ENCODE data around the gene SDHB.

The SDHB gene

GRCh38 chr1:17053685-17054410 is at the start of gene SDHB:
Gene SDHB, minus strand, starts transcription at chr1:17054032. Its CDS starts 13 bp downstream, at chr1:17054019.
- peak; percentile 83 for DNase-seq

DNA sequence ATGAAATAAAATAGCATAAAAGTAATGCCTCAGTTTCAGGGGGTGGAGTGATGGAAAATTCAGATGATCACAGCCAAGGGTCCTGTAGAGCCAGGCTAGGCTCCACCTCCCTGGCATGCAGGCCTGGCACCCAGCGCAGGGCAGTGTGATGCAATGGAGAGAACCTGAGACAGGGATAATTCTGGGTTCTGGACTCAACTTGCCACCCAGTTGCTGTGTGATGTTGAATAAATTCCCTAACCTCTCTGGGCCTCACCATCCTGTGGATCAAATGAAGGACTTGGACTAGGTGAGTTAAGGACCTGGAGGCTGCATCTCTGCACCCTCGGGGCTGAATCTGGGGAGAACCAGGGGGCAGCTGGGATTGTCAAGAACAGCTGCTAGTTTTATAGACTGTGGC is 48.4 kb upstream of the SDHB start:
- DNase-seq = no peak

DNA sequence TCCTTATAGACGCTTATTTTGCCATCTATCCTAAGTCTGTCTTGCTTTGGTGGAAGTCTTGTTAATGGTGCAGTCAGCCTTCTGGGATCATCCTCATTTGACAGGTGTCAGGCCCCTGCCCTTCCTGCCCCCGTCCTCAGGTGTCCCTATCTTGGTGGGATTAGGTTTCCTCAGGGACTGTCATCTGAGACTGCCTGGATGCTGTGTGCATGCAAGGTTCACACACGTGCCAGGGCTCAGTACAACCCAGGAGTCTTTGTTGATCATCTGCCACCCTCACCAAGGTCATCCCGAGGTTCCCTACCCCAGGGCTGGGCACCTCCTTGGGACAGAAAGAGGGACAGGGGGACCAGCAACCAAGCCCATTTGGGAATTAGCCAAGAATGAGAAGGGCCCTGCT is 47.4 kb upstream of the SDHB start:
- no peak for DNase-seq

DNA sequence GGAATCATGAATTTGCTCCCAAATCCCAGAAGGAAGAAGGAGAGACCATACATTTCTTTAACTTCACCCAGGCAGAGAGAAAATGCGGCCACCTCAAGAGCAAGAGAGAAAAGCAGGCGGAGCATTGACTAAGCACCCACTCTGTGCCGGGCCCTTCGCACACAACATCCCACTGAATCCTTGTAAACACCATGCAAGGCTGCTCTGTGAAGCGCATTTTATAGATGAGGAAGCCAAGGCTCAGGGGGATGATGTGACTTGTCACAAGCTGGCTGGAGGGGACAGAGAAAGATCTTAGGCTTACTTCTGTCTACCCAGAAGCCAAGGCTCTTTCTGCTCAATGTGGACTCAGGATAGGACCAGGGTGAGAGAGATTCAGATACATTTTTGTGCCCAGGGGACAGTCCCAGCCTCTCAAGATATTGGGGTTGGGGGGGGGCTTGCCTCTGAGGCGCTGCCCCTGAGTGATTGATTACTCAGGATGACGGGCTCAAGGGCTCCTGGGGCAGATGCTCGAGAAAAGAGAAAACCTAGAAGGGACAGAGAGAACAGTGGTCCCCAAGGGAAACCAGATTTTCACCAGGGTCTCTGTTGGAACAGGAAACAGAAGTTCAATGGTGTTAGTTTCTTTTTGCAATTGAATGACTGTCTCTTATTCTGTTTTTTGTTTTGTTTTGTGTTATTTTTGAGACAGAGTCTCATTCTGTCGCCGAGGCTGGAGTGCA is 45.9 kb upstream of the SDHB start:
- DNase-seq = no peak

DNA sequence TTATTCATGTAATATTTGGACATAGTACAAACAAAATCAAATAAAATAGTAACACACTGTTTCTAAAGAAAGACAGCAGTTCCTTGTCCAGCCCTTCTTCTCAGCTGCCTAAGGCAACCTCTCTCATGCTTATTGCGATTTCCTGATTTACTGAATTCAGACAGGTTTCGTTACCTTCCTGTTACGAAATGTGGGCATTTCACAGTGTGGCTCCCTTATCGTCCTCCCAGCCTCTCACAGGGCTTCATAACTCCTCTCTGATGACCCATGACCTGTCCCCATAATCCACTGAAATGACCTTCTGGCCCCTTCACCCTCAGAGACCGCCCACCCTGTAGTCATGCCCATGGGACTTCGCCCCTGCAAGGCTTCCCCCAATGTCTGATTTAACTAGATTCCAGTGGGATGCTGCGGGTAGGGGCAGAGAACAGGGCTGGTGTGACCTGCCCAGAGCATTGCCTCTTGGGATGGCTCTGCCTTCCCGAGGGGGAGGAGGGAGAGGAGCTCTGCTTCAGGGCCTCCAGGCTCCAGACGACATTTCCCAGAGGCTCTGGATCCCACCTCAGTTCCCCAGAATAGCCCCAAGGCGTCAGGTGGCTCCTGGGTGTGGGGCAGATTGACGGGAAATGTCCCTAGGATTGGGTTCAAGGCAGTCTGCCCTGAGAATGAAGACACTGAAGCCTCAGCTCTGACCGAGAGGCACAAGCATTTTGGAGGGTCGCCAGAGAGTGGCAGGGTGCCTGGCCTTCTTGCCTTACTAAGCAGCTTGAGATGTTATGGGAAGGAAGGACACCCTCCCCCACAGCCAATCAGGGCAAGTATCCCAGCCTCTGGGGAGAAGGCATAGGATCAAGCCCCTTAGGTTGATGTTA is 44.9 kb upstream of the SDHB start:
- peak; percentile 95 for DNase-seq

GRCh38 chr1:17097787-17098186 is 44.0 kb upstream of the SDHB start:
- DNase-seq = peak; percentile 68

GRCh38 chr1:17097147-17097546 is 43.3 kb upstream of the SDHB start:
- DNase-seq = no peak

DNA sequence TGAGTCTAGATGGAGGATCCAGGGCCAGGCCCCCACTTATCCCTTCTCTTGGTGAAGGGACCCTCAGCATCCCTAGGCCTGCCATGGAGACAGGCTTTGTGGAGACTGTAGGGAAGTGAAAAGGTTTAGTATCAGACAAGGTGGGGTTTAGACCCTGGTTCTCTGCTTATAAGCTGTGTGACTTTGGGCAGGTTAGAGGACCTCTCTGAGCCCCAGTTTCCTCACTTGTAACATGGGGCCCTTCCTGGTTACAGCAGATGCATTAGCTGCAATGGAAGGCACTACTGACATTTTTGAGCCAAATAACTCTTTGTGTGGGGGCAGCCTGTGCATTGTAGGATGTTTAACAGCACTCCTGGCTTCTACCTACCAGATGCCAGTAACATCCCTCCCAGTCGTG is 42.8 kb upstream of the SDHB start:
- no peak for DNase-seq

- no peak for DNase-seq
Observed at GRCh38 chr1:17095141-17095540, 41.3 kb upstream of the SDHB start.

DNA sequence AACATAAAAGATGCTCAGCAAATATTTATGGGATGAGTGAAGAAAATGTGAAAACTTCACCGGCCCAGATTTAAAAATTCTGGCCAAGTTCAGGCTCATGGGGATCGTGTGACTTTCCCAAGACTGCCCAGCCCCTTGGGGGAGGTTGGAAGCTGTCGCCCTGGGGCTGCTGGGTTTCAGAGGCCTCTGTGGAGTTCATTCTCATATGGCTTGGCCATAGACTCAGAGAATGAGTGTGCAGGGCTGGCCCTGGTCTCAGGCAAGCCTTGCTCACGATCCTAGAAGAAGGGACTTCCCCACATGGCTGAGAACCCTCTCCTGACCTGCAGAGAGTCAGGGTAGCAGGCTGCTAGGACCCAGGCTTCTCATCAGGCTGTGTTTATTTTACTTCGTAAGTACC is 40.8 kb upstream of the SDHB start:
- DNase-seq = no peak

DNA sequence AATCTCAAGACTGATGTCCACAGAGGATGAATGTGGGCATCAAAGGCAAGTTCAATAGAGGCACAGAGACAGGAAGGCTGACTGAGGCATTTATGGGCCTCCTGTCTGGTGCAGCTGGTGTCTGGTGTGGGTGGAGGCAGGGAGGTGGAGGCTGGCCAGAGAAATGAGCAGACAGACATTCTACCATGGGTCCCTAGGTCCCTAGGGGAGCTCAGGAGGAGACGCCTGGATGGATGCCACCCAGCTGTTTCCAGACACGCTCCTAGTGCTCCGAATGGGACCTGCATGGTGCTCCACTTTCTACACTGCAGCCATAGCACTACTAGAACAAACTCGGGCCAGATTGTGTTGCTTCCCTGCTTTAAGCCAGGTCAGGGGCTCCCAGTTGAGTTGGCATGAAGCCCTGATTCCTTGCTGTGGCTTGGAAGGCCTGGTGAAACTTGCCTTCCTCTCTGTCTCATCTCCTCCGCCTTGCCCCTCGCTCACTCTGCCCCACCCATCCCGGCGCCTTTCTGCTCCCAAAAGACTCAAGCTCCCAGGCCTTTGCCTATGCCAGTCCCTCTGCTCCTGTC is 40.1 kb upstream of the SDHB start:
- no peak for DNase-seq

- DNase-seq = no peak
Observed at GRCh38 chr1:17091252-17091651, 37.4 kb upstream of the SDHB start.

DNA sequence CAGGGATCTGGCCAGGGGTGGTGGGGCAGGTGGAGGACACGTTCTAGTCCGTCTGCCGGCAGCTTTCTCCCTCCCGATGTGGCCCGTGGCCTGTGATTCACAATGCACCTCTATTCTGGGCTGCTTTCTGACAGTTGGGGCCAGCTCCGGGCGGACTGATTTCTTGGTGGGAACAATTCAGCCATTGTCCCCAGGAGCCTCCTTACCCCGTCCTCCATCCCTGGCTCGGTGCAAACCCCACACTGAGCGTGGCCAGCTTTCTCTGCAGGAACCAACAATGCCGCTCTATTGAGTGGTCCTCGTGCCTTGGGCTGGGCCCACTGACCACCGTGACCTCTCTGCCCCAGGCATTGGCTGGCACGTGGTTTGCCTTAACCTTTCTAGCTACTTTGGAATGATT is 35.7 kb upstream of the SDHB start:
- DNase-seq = no peak

DNA sequence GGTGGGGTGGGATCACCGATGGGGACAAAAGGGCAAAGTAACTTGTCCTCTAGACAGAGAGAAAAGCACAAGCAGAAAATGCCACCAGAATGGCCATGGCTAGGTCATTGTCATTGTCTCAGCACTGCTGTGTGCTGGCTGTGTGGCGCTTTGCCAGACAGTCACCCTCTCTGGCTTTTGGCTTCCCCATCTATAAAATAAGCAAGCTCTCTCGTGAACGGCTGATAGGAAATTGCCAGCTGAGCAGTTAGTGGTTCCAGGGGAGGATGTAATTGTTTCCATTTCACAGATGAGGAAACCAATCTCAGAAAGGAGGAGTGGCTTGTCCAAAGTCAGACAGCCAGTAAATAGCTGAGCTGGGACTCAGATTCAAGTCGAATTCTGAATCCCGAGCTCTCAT is 32.9 kb upstream of the SDHB start:
- peak; percentile 38 for DNase-seq

DNA sequence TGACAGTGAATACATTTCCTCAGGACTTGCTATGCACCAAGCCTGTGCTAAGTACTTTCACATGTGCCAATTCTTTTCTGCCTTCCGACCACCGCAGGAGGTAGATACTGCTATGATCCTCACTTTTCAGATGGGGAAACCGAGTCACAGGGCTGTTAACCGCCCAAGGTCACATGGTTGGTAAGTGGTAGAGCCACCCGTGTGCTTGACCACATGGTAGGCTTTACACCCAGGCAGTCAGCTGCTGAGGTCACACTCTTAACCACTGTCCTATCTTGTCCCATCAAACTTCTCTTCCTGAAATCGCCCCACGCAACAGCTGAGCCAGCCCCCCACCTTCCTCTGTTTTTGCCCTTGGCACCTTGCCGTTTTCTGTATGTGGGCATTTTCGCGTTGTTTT is 31.0 kb upstream of the SDHB start:
- DNase-seq = peak; percentile 46

GRCh38 chr1:17082761-17083160 is 28.9 kb upstream of the SDHB start:
- no peak for DNase-seq

- DNase-seq = no peak
Observed at GRCh38 chr1:17081439-17081838, 27.6 kb upstream of the SDHB start.

- no peak for DNase-seq
Observed at GRCh38 chr1:17080880-17081279, 27.0 kb upstream of the SDHB start.

DNA sequence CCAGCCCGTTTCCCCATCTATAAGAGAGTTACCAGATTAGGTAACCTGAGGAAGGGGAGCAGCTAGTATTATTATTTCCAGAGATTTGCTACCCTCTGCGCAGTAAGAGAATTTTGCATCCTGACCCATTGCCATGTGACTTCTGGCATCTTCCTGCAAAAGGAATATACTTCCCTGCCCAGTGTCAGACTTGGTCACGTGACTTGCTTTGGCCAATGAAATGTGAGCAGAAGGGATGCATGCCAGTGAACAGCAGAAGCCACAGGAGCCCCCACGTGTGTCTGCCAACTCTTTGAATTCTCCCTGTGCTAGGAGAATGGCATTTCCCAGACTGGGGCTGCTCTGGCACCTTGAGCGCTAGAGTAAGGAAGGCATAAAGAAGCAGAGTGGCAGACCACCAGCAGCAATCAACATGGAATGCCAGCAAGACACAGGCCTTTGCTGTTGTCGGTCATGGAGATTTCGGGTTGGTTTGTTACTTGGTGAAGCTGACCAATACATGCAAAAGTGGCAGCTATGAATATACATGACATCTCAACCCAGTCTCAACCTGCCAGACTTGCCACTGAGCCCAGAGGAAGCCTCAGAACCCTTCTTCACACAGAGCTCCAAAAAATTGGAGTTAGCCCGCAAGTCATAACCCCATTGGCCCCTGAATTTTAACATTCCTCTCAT is 26.4 kb upstream of the SDHB start:
- DNase-seq = no peak

DNA sequence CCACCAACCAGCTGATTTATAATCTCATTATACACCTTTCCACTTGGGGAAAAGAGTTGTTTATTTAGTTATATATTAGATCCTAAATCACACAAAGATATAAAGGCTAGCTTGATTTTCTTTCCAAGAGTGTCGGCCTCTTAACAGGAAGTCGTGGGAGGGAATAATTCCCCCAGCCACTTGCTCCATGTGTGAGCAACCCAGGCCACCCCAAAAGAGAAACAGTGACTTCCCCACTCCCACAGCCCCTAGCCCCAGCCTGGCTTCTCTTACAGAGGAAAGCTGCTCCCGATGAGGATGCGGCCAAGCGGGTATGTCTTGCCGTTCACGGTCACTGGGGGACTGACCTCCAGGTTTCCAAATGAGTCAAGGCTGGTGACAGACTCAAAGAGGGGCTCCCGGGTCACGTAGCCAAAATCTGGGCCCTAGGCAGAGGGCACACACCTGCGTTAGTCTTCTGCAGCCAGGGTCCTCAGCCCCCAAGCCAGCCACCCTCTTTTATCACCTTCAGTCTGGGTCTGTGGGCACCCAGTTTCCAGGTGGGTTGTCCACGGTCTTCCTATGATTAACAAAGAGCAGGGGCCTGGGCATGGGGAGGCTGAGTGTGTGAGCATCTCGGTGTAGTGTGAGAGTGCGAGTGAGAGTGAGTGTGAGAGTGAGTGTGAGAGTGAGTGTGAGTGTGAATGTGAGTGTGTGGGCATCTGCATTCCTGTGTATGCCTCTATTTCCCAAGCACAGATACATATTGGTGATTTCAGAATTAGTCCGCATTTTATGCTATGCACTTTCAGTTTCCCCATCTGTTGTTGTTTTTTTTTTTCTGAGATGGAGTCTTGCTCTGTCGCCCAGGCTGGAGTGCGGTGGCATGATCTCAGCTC is 25.4 kb upstream of the SDHB start:
- DNase-seq = no peak

DNA sequence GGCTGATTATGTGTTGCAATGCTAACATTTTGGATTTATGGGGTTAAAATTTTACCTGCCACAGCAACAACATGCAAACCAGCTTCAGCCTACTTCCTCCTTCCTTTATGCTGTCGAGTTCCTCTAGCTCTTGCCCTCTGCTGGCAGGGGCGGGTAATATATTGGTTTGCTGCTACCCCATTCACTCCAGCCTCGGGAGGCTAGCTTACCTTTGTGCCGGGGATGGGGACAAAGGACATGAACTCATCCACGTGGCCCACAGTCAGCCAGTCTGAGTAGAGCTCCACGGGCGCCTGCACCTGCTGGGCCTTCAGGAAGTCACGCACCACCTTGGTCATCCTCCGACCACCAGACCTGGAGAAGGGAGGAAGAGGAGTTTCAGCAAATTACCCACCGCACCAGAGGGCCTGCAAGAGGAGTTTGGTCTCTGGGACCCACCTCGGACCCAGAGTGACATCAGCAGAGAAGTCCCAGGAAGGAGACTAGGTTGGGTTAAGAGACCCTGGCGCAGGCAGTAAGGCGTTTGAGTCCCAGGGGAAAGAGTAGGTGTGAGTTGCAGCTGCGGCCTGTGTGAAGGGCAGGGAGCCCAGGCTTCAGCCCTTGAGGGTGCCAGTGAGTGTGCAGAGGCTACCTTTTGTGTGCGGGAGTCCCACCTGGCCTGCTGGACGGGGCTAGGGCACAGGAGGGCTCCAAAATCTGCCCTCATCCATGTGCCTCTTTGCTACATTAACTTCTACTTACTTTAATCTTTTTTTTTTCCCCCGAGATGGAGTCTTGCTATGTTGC is 21.8 kb upstream of the SDHB start:
- no peak for DNase-seq

Measured in GF-D8 (cell line).